HCT116 (cell line): ENCODE data around the gene NDUFS7. TPM values are rescaled to one million over a fixed set of nuclear protein-coding genes. Genes with fewer than 3 reads are reported as not detected.

Experiments used
- ATAC-seq: fragments of 200-7000 bp; cut with Tn5 transposase; 2 replicates; pipeline ENCODE4 v1.9.1; 2020; ENCODE audit warnings: mild to moderate bottlenecking, moderate library complexity
- BruUV-seq: library from RNA; stranded (reverse); fragments of 400-500 nt; replicated peaks from 2 replicates; lab custom pipeline; 2021; lab: Mats Ljungman, UMichigan
- CTCF ChIA-PET: fragments of 300-600 bp; sonication (Branson Sonifier 250); formaldehyde crosslinking; loops from one replicate; lab custom pipeline; 2021; ENCODE audit warnings: antibody characterized with exemption; lab: Charles Lee
- POLR2A ChIA-PET: fragments of 300-600, 350-600 bp; sonication (Branson Sonifier 250); formaldehyde crosslinking; loops from one replicate; lab custom pipeline; 2021; ENCODE audit warnings: antibody characterized with exemption; lab: Charles Lee
- RAD21 ChIA-PET, 2 experiments: fragments of 300-600 bp; sonication (Branson Sonifier 250); formaldehyde crosslinking; loops; one replicate each; lab custom pipeline; 2023; ENCODE audit warnings: low total read pairs in 2 of 2; ENCODE audit not compliant: uncharacterized antibody in 2 of 2, unreplicated experiment in 2 of 2, low non-redundant PET in 1 of 2; lab: Charles Lee
- DNase-seq: peaks from one replicate; pipeline ENCODE4 v3.0.0-alpha.2; 2010; ENCODE audit warnings: low read depth, low spot score
- H2AFZ ChIP-seq: fragments of 200-600 bp; shearing (Covaris generic), sonication (generic); 2 replicates; pipeline ENCODE4 v1.6.1; 2017; ENCODE audit warnings: low read depth, mixed run types, mixed read lengths, antibody characterized with exemption, low read length; ENCODE audit not compliant: poor library complexity, severe bottlenecking
- H3K27ac ChIP-seq: 2 replicates; pipeline ENCODE4 v1.5.1; 2012; ENCODE audit warnings: low read depth, low read length
- H3K27me3 ChIP-seq: fragments of 200-600 bp; sonication (generic); 2 replicates; pipeline ENCODE4 v1.6.1; 2016; ENCODE audit warnings: mixed run types, low read length, mixed read lengths; ENCODE audit not compliant: insufficient read depth
- H3K36me3 ChIP-seq, 2 experiments: fragments of 200-500 bp in 1 of 2; fragments of 200-600 bp in 1 of 2; sonication (Bioruptor generic) in 1 of 2; sonication (generic) in 1 of 2; 2 replicates each; pipeline versions ENCODE4 v1.5.1 to v1.6.1; 2014 to 2016; ENCODE audit warnings: low read length in 2 of 2, inconsistent platforms in 1 of 2, mixed read lengths in 1 of 2, mixed run types in 1 of 2; ENCODE audit not compliant: insufficient read depth in 2 of 2, control insufficient read depth in 1 of 2
- H3K4me1 ChIP-seq, 2 experiments: fragments of 200-600 bp in 1 of 2; sonication (generic) in 1 of 2; 2 replicates each; pipeline versions ENCODE4 v1.5.1 to v1.6.1; 2012 to 2017; ENCODE audit warnings: low read length in 2 of 2, inconsistent platforms in 1 of 2, mild to moderate bottlenecking in 1 of 2, mixed read lengths in 1 of 2, mixed run types in 1 of 2, moderate library complexity in 1 of 2; ENCODE audit not compliant: insufficient read depth in 2 of 2, control insufficient read depth in 1 of 2
- H3K4me2 ChIP-seq: fragments of 200-600 bp; sonication (generic); 2 replicates; pipeline ENCODE4 v1.6.1; 2017; ENCODE audit warnings: mixed run types, low read length, mixed read lengths
- H3K4me3 ChIP-seq, 2 experiments: fragments of 200-600 bp in 1 of 2; sonication (generic) in 1 of 2; replicated peaks in 1 of 2; 2 replicates each; pipeline ENCODE4 v1.5.1; 2011 to 2016; ENCODE audit warnings: low read length in 2 of 2, control low read depth in 1 of 2, low read depth in 1 of 2, mild to moderate bottlenecking in 1 of 2, mixed read lengths in 1 of 2, mixed run types in 1 of 2
- H3K79me2 ChIP-seq: fragments of 200-600 bp; sonication (generic); 2 replicates; pipeline ENCODE4 v1.6.1; 2017; ENCODE audit warnings: mild to moderate bottlenecking, mixed run types, low read length, moderate library complexity, mixed read lengths; ENCODE audit not compliant: insufficient read depth
- H3K9ac ChIP-seq: fragments of 200-600 bp; sonication (generic); 2 replicates; pipeline ENCODE4 v1.6.1; 2016; ENCODE audit warnings: low read length, mixed read lengths
- H3K9me2 ChIP-seq: fragments of 200-600 bp; sonication (generic), shearing (Covaris generic); 2 replicates; pipeline ENCODE4 v1.6.1; 2017; ENCODE audit warnings: mixed run types, mild to moderate bottlenecking, moderate library complexity; ENCODE audit not compliant: insufficient read depth
- H3K9me3 ChIP-seq, 2 experiments: fragments of 200-500 bp in 1 of 2; fragments of 200-600 bp in 1 of 2; sonication (Bioruptor generic) in 1 of 2; sonication (generic) in 1 of 2; 2 replicates each; pipeline ENCODE4 v1.6.1; 2014 to 2017; ENCODE audit warnings: low read length in 2 of 2, mixed read lengths in 2 of 2, inconsistent platforms in 1 of 2, low read depth in 1 of 2, mild to moderate bottlenecking in 1 of 2, mixed run types in 1 of 2, moderate library complexity in 1 of 2; ENCODE audit not compliant: control insufficient read depth in 1 of 2, insufficient read depth in 1 of 2
- H4K20me1 ChIP-seq: fragments of 200-600 bp; sonication (generic), shearing (Covaris generic); 2 replicates; pipeline ENCODE4 v1.6.1; 2017; ENCODE audit warnings: mixed run types, mild to moderate bottlenecking, moderate library complexity; ENCODE audit not compliant: insufficient read depth
- ATF3 ChIP-seq: IDR thresholded peaks from 2 replicates; pipeline ENCODE4 v1.6.1; 2012
- CBX3 ChIP-seq: IDR thresholded peaks from 2 replicates; pipeline ENCODE4 v1.6.1; 2012; ENCODE audit warnings: low read depth
- ELF1 ChIP-seq: IDR thresholded peaks from 2 replicates; pipeline ENCODE4 v1.6.1; 2012; ENCODE audit warnings: low read depth, borderline replicate concordance
- EZH2phosphoT487 ChIP-seq: fragments of 200-600 bp; IDR thresholded peaks from 2 replicates; pipeline ENCODE4 v1.6.1; 2018; ENCODE audit warnings: antibody characterized with exemption, borderline replicate concordance
- FOSL1 ChIP-seq: IDR thresholded peaks from 2 replicates; pipeline ENCODE4 v1.6.1; 2012; ENCODE audit warnings: low read depth
- POLR2A ChIP-seq: IDR thresholded peaks from 2 replicates; pipeline ENCODE4 v1.7.0; 2011; ENCODE audit warnings: borderline replicate concordance; ENCODE audit not compliant: insufficient read depth, insufficient read length; ENCODE audit errors: extremely low read depth
- POLR2AphosphoS5 ChIP-seq: IDR thresholded peaks from 2 replicates; pipeline ENCODE4 v1.6.1; 2011; ENCODE audit warnings: mild to moderate bottlenecking, low read depth, low read length, moderate library complexity
- RAD21 ChIP-seq: IDR thresholded peaks from 2 replicates; pipeline ENCODE4 v1.6.1; 2012; ENCODE audit warnings: low read depth, mild to moderate bottlenecking
- REST ChIP-seq: IDR thresholded peaks from 2 replicates; pipeline ENCODE4 v1.6.1; 2012; ENCODE audit warnings: low read depth
- intact Hi-C: fragments of 100-400 bp; cut with micrococcal nuclease; formaldehyde crosslinking; loops from 2 replicates; pipeline ENCODE4 v1.10.0; 2022
- total RNA-seq: library from RNA; stranded (reverse); gene quantifications from one replicate; pipeline ENCODE4 v1.2.1, GENCODE V29; 2021; ENCODE audit not compliant: unreplicated experiment

NDUFS7 gene
- total RNA-seq, 1 experiment from 2014 or later, result 114 TPM

- TF ChIP-seq FOSL1, result no peak
- TF ChIP-seq ATF3, result no peak
- TF ChIP-seq POLR2A, result no peak
- no peak for TF ChIP-seq CBX3
- no peak for TF ChIP-seq REST
- TF ChIP-seq POLR2AphosphoS5, result no peak
- TF ChIP-seq ELF1, result no peak
- TF ChIP-seq RAD21, result no peak
- TF ChIP-seq EZH2phosphoT487, result no peak
- H3K27ac ChIP-seq, result peak overlapping the region; percentile 82
- peaks cover 57 to 86% of the 10 kb centered on the region in 2 experiments for H3K4me1 ChIP-seq
- no TSS peak for BruUV-seq
- peak overlapping the region; percentile 98; the same call in 1 of the 2 replicates for H3K9ac ChIP-seq
- peak overlapping the region; percentile 93 for H3K4me2 ChIP-seq
- no peak for DNase-seq
- no peaks in the 10 kb centered on the region for H3K9me3 ChIP-seq
- ChIA-PET POLR2A (interaction anchor here (1.9 kb wide), 1 partner anchor 15 kb away, joined by 7 read pairs; no protein-coding TSS in a partner anchor), RAD21 (no interaction called here), CTCF (no interaction called here)
- H3K4me3 ChIP-seq, result no peak overlapping the region
- H2AFZ ChIP-seq, result no peak overlapping the region
- H3K27me3 ChIP-seq, result no peaks in the 10 kb centered on the region
- peaks cover 13 to 35% of the 10 kb centered on the region in 2 experiments for H3K36me3 ChIP-seq
- no peaks in the 10 kb centered on the region for H3K9me2 ChIP-seq
- peaks cover 21% of the 10 kb centered on the region; the same call in 1 of the 2 replicates for H4K20me1 ChIP-seq
- ATAC-seq, result no peak
- peaks cover 45% of the 10 kb centered on the region for H3K79me2 ChIP-seq
- intact Hi-C loops, result no loop called here
Measured at GRCh38 chr19:1441022-1441426, 57.3 kb downstream of the NDUFS7 start.
